HEK293T (cell line): ENCODE results near the gene ASIC4.

Source experiments
- CTCF ChIA-PET: fragments of 350-600 bp; formaldehyde crosslinking; extraction: SDS; loops from one replicate; lab custom pipeline; 2021; ENCODE audit warnings: antibody characterized with exemption, inconsistent platforms; lab: Yijun Ruan, JAX
- POLR2A ChIA-PET: fragments of 350-600 bp; formaldehyde crosslinking; extraction: SDS; loops from one replicate; lab custom pipeline; 2020; ENCODE audit warnings: antibody characterized with exemption, inconsistent platforms; lab: Yijun Ruan, JAX
- DNase-seq: peaks from one replicate; pipeline ENCODE4 v3.0.0; 2012; ENCODE audit warnings: mixed read lengths; ENCODE audit errors: extremely low spot score
- ARNT ChIP-seq: fragments of 450-650 bp; IDR thresholded peaks from 2 replicates; pipeline ENCODE4 v1.6.1; 2017; ENCODE audit warnings: mild to moderate bottlenecking
- BHLHE40 ChIP-seq: fragments of 450-650 bp; IDR thresholded peaks from 2 replicates; pipeline ENCODE4 v1.6.1; 2016; ENCODE audit warnings: mild to moderate bottlenecking, moderate library complexity, borderline replicate concordance
- CTBP1 ChIP-seq: fragments of 450-650 bp; IDR thresholded peaks from 2 replicates; pipeline ENCODE4 v1.6.1; 2016; ENCODE audit warnings: borderline replicate concordance
- ELF4 ChIP-seq: fragments of 450-650 bp; IDR thresholded peaks from 2 replicates; pipeline ENCODE4 v1.6.1; 2017; ENCODE audit warnings: antibody characterized with exemption
- FOXA1 ChIP-seq: fragments of 450-650 bp; IDR thresholded peaks from 2 replicates; pipeline ENCODE4 v1.6.1; 2016; ENCODE audit warnings: mild to moderate bottlenecking
- FOXK2 ChIP-seq: fragments of 450-650 bp; IDR thresholded peaks from 2 replicates; pipeline ENCODE4 v1.6.1; 2016; ENCODE audit warnings: mild to moderate bottlenecking
- FOXM1 ChIP-seq: fragments of 450-650 bp; IDR thresholded peaks from 2 replicates; pipeline ENCODE4 v1.6.1; 2017; ENCODE audit warnings: mild to moderate bottlenecking, borderline replicate concordance
- HDGF ChIP-seq: fragments of 450-650 bp; IDR thresholded peaks from 2 replicates; pipeline ENCODE4 v1.6.1; 2017; ENCODE audit warnings: antibody characterized with exemption, borderline replicate concordance
- L3MBTL2 ChIP-seq: fragments of 450-650 bp; conservative IDR thresholded peaks from 2 replicates; pipeline ENCODE4 v1.6.1; 2016; ENCODE audit warnings: mild to moderate bottlenecking
- LEF1 ChIP-seq: fragments of 450-650 bp; IDR thresholded peaks from 2 replicates; pipeline ENCODE4 v1.6.1; 2017; ENCODE audit warnings: mild to moderate bottlenecking, borderline replicate concordance
- NFRKB ChIP-seq: fragments of 450-650 bp; IDR thresholded peaks from 2 replicates; pipeline ENCODE4 v1.6.1; 2016; ENCODE audit warnings: mild to moderate bottlenecking, moderate library complexity
- SP1 ChIP-seq: fragments of 450-650 bp; IDR thresholded peaks from 2 replicates; pipeline ENCODE4 v1.6.1; 2017
- SUZ12 ChIP-seq: fragments of 450-650 bp; IDR thresholded peaks from 2 replicates; pipeline ENCODE4 v1.6.1; 2016; ENCODE audit warnings: mild to moderate bottlenecking
- TARDBP ChIP-seq: fragments of 450-650 bp; IDR thresholded peaks from 2 replicates; pipeline ENCODE4 v1.6.1; 2016
- ZNF384 ChIP-seq: fragments of 450-650 bp; IDR thresholded peaks from 2 replicates; pipeline ENCODE4 v1.6.1; 2016
- TF ChIP-seq, protein P1 (sequence below): fragments of 450-650 bp; IDR thresholded peaks from 2 replicates; pipeline ENCODE4 v1.6.1; 2016

The ASIC4 gene

DNA sequence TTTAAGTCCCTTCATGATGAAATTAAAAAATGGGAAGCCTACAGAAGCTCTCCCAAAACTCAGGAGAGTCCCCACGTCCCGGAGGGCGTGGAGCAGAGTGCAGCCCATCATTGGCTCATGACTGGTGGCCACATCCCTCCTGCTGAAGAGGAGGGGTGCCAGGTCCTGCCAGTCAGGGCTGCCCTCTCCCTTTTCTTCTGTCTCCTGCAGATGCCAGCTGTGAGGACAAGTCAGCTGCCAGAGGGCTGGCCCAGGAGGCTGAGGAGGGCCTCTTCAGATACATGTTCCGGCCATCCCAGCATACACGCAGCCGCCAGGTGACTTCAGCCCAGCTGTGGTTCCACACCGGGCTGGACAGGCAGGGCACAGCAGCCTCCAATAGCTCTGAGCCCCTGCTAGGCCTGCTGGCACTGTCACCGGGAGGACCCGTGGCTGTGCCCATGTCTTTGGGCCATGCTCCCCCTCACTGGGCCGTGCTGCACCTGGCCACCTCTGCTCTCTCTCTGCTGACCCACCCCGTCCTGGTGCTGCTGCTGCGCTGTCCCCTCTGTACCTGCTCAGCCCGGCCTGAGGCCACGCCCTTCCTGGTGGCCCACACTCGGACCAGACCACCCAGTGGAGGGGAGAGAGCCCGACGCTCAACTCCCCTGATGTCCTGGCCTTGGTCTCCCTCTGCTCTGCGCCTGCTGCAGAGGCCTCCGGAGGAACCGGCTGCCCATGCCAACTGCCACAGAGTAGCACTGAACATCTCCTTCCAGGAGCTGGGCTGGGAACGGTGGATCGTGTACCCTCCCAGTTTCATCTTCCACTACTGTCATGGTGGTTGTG lies 60.4 kb downstream of the ASIC4 start:
- ChIA-PET POLR2A (interaction anchor here (1.4 kb wide), 1 partner anchor 15 kb away, joined by 3 read pairs; no protein-coding TSS in a partner anchor), CTCF (no interaction called here)
- no peak for TF ChIP-seq ZNF384
- no peak for TF ChIP-seq LEF1
- no peak for TF ChIP-seq TARDBP
- TF ChIP-seq FOXM1: no peak
- no peak for TF ChIP-seq SUZ12
- no peak for TF ChIP-seq BHLHE40
- TF ChIP-seq L3MBTL2: no peak
- TF ChIP-seq, protein P1, sequence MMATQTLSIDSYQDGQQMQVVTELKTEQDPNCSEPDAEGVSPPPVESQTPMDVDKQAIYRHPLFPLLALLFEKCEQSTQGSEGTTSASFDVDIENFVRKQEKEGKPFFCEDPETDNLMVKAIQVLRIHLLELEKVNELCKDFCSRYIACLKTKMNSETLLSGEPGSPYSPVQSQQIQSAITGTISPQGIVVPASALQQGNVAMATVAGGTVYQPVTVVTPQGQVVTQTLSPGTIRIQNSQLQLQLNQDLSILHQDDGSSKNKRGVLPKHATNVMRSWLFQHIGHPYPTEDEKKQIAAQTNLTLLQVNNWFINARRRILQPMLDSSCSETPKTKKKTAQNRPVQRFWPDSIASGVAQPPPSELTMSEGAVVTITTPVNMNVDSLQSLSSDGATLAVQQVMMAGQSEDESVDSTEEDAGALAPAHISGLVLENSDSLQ: no peak
- TF ChIP-seq CTBP1: no peak
- no peak for DNase-seq

DNA sequence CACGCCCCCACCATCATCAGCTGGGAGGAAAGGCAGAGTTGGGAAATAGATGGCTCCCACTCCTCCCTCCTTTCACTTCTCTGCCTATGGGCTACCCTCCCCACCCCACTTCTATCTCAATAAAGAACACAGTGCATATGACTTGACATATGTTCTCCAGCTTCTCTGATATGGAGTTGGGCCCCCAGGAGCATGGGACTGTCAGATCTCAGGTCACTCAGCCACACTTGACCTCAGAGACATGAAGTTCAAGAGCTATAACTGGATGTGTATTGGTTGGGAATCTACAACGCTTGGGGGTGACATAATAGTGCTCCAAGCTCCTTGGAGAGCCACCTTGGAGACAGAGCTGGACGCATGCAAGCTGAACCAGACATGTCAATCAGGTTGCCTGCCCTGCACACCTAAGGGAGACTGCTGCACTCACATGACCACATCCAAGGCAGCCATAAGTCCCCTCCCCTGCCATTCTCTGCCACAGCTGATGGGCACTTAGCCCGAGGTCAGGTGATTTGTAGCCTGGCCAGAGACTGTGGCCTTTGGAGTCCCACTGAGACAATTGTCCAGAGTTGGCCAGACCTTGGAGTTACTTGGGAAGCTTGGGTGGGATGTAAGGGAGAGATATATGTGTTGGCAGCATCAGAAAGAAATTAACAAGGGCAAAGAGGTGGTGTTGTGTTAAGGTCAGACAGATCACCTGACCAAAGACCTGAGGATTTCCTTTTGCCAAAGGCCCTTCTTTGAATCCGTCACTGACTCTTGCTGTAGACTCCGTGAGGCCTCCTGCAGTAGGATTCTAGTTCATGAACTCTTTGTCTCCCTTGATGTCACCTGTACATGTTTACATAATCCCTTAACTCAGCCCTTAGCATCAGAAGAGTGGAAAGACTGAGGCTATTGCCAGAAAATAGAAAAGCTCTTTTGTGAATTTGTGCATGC lies 61.6 kb downstream of the ASIC4 start:
- TF ChIP-seq FOXM1: no peak
- TF ChIP-seq BHLHE40: no peak
- TF ChIP-seq SP1: no peak
- TF ChIP-seq LEF1: no peak
- ChIA-PET CTCF (no interaction called here), POLR2A (interaction anchor here (1.0 to 2.0 kb wide), 4 partner anchors 16 to 26 kb away, joined by 3 to 9 read pairs (median 4); partner anchors contain the start of gene STK11IP)
- DNase-seq: no peak

DNA sequence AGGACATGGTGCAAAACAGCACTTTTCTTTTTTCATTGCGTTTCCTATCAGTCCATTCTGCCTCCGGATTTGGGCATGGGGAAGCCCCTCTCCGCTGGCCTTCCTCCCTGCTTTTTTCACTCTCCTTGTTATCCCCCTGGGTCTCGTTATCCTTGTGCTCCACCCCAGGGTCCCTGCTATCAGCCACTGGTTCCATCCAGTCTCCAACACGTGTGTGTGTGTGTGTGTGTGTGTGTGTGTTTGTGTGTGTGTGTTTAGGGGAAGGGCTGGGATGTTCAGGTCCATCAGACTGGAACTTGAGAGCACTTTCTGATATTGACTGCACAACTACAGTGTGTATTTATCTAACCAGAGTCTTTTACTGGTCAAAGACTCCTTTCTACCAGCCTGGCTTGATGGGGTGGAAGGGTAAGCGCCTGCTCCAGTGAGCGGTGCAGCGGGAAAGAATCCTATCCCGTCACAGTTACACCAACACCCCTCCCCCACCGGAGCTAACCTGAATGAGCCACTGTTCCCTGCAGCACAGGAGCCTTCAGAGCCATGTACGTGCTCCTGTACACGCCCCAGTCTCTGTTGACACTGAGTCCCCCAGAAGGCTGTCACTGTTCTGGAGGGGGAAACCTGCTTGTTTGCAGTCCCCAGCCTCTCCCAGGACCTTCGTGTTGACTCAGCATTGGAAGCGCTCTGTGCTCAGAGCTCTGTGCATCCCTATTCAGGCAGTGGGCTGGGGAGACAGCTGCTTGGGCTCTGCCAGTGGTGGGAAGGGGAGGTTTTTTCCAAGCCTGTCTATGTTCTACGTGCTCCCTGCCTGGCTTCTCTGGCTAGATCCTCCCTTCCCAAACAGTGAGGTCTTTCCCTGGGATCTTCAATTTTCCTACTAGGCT lies 62.5 kb downstream of the ASIC4 start:
- TF ChIP-seq FOXK2 (no peak), TARDBP (no peak), BHLHE40 (no peak), LEF1 (no peak), NFRKB (no peak), SP1 (no peak), SUZ12 (no peak), FOXA1 (no peak), ZNF384 (no peak)
- TF ChIP-seq, protein P1: no peak
- POLR2A ChIA-PET: interaction anchor here (1.0 to 2.0 kb wide), 5 partner anchors 9 to 25 kb away, joined by 3 to 9 read pairs (median 3); partner anchors contain the start of gene STK11IP
- DNase-seq: peak; percentile 40
- CTCF ChIA-PET: no interaction called here

DNA sequence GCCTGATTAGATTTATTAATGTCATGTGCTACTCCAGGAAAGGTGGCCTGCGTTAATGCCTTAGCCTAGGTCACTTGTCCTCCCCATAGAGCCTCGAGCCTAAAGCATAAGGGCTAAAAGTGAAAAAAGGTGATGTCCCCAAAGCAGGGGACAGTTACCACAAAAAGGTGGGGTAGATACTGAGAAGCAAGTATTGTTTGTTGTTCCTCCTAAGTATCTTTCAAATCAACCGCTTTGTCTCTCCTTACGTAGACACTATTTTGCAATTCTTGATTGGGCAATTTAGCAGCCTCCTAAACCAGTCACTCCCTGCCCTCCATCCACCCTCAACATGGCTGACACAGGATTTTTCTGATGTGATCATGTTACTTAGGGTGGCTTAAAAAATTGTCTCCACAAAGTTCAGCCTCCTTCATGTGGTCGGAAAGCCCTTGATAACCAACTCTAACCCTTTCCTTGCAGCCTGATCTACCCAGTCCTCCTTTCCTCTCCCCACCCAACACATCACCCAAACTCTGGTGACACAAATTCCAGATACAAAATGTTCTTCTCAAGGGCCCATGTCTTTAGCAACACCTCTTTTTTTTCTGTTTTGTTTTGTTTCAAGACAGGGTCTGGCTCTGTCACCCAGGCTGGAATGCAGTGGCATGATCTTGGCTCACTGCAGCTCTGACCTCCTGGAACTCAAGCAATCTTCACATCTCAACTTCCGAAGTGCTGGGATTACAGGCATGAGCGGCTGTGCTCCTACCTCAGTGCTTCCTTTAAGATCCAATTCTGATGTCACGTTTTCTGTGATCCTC lies 64.7 kb downstream of the ASIC4 start:
- ChIA-PET CTCF (interaction anchor here (0.7 kb wide), 1 partner anchor 19 kb away, joined by 4 read pairs; no protein-coding TSS in a partner anchor), POLR2A (interaction anchor here (1.0 kb wide), 1 partner anchor 19 kb away, joined by 4 read pairs; the partner anchor contains the start of gene STK11IP)
- no peak for DNase-seq
- TF ChIP-seq ZNF384 (no peak), FOXM1 (no peak), ARNT (no peak)

DNA sequence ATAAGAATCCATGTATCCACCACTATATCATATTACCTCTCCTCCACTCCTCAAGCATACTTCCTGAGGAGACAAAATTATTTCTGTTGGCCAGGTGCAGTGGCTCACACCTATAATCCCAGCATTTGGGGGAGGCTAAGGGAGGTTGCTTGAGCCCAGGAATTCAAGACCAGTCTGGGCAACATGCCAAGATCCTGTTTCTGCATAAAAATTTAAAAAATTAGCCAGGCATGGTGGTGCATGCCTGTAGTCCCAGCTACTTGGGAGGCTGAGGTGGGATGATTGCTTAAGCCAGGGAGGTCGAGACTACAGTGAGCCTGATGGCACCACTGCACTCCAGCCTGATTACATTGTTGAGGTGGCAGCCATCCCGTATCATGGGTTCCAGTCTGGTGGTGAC lies 67.1 kb downstream of the ASIC4 start:
- POLR2A ChIA-PET: no interaction called here
- DNase-seq: no peak
- TF ChIP-seq ZNF384: no peak
- TF ChIP-seq SP1: no peak
- no peak for TF ChIP-seq L3MBTL2
- no peak for TF ChIP-seq FOXK2
- TF ChIP-seq BHLHE40: no peak
- no peak for TF ChIP-seq ELF4
- no peak for TF ChIP-seq CTBP1
- TF ChIP-seq ARNT: no peak
- TF ChIP-seq HDGF: no peak
- TF ChIP-seq SUZ12: no peak
- TF ChIP-seq, protein P1: no peak
- CTCF ChIA-PET: interaction anchor here (0.6 kb wide), 1 partner anchor 14 kb away, joined by 9 read pairs; no protein-coding TSS in a partner anchor
